NCI-H524 (cell line): ENCODE data around the gene CFAP141.
"Not testable (repeated sequence)": the region's sequence is repeated elsewhere in the genome, so short reads cannot be mapped to it uniquely, and the experiment has no call there.

Experiments
- DNase-seq, 2 experiments: peaks; one replicate each; lab custom pipeline; 2025; lab: John Stamatoyannopoulos, UW

The CFAP141 gene

GRCh38 chr1:154208677-154209388, 2.7 kb upstream of the CFAP141 start:
- DNase-seq = no peak

- no peak for DNase-seq
Measured at GRCh38 chr1:154207262-154207661, 1.1 kb upstream of the CFAP141 start.

DNA sequence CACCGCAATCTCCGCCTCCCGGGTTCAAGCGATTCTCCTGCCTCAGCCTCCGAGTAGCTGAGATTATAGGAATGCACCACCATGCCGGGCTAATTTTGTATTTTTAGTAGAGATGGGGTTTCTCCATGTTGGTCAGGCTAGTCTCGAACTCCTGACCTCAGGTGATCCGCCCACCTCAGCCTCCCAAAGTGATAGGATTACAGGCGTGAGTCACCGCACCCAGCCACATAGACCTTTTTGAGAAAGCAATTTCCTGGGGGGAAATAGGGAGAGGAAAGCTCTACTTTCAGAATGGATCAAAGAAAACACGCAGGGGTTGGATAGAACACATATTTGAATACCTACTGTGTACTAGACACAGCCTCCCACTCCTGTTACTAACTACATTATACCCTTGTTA, 355 bp downstream of the CFAP141 start:
- not testable (repeated sequence) for DNase-seq

GRCh38 chr1:154199563-154199879, 6.6 kb downstream of the CFAP141 start:
- DNase-seq = no peak

DNA sequence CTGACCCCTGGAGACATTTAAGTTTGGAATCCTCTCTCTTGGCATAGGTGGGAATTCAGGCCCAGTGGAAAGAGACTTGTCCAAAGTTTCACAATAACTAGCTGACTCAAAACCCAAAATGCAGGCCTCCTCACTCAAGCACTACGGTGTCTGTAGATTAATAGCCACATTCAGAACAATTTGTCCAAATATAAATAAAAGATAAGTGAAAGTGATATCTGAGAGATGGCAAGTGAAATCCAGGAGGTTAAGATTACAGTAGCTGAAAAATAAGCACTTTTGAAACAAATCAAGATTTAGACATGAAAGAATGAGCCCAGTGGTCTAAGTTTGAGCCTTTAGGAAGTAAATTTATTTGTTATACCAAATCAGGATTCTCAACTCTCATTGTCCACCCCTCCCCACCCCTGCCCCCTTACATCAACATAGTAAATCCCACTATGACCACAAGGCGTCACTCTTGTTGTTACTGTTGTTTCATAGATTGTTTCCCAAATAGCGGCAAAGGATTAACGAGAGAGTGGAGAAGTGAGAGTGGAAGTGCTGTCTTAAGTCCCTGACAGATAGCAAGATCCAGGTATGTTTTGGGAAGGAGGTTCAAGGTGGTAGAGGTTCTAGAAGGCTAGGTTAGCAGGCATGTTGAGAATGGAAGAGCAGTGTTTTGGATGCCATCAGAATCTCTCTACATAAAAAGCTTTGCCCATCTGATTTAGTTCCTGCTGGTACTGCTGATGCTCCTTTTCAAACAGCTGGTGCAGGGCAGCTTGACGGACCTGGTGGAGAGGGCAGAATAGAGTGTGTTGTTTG, 7.2 kb downstream of the CFAP141 start:
- peak; percentile 26 to 65 for DNase-seq

GRCh38 chr1:154193821-154194220, 12.3 kb downstream of the CFAP141 start:
- DNase-seq = no peak

- DNase-seq = no peak
Measured at GRCh38 chr1:154192476-154192875, 13.7 kb downstream of the CFAP141 start.

GRCh38 chr1:154191990-154192461, 14.1 kb downstream of the CFAP141 start, which contains the start of gene TPM3:
TSS of gene TPM3 (minus strand) at chr1:154192100. CDS start at chr1:154192018, 82 bp downstream.
- no peak for DNase-seq

DNA sequence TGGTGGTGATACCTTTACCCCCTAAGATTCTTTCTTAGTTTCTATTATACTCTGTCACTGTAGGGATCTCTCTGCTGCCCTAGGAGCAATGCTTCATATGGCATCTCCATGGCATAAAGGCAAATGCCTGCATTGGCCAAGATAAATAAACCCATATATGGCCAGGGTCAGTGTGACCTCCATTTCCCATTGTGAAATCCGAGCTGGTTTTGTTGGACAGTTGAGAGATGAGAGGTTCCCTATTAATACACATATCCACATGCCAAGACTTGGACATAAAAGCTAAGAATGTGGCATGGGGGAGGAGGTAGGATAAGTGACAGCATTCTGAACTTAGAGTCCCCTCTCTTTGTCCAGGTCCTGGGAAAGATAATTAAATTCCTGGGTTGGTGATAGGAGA, 15.6 kb downstream of the CFAP141 start:
- no peak for DNase-seq

DNA sequence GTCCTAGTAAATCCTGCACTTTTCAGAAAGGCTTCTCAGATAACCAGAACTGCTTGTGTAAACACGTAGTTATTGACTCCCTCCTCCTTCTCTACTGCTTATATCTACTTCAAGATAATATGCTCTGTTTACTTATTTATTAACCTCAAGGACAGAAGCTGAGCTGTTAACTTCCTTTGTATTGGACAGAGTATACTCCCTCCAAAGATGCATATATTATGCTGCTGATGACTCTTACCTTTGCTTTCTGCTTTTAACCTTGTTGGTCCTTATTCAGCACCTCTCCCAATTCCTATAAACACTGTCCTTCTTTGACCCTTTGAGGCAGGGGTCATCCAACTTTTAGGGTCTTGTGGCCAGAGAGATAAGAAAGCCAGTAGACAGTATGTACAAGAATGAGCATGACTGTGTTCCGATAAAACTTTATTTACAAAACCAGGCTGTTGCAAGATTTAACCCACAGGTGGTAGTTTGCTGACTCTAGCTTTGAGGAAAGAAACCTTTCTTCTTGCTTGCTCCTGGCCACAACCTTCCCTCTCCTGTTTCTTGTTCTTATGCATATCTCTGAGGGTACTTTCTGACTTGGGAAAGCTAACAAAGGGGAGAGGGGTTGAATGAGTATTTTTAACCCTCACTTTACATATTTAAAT, 19.2 kb downstream of the CFAP141 start:
- DNase-seq = no peak

- DNase-seq = peak; percentile 81 to 96
Measured at GRCh38 chr1:154186177-154186576, 20.0 kb downstream of the CFAP141 start.

- DNase-seq = peak; percentile 93 to 96
Measured at GRCh38 chr1:154183046-154183915, 22.9 kb downstream of the CFAP141 start.

- peak in 1 of 2 experiments; percentile 39 for DNase-seq
Measured at GRCh38 chr1:154182344-154183045, 23.6 kb downstream of the CFAP141 start.

GRCh38 chr1:154181944-154182343, 24.2 kb downstream of the CFAP141 start:
- DNase-seq = no peak

- DNase-seq = no peak
Measured at GRCh38 chr1:154179946-154180687, 26.0 kb downstream of the CFAP141 start.

- peak; percentile 94 to 97 for DNase-seq
Measured at GRCh38 chr1:154178911-154179811, 27.0 kb downstream of the CFAP141 start.

DNA sequence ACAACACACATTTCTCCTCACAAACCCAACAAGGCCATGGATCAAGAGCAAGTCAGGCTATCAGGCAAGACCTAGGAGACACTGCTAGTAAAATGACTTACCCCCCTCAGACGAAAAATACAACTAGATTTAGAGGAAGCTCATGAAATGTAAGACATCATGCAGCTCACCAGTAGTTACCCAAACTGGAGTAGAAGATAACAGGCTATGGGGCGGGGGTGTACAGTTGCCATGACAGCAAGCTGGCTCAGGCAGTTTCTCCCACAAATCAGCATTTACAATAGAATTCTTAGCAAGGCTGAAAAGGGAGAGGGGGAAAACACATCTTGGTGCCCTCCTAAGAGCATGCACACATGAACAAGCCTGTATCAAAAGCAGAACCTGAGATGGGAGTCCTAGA, 28.1 kb downstream of the CFAP141 start:
- DNase-seq = no peak

DNA sequence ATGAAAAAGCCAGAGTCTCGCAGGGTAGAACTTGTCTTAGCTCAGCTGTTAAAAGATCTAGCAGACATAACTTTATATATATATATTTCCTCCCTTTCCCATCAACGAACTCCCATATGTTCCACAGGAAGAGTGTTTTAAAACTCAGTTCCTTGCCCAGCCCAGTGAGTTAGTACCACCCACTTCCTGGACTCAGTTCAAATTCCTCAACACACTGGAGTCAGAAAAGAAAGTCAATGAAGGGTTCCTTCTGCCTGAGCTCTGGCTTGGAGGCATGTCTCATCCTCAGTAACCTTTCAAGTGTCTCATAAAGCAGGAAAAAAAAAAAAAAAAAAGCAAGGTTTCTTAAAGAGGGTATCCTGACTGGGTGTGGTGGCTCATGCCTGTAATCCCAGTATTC, 29.8 kb downstream of the CFAP141 start:
- no peak for DNase-seq

GRCh38 chr1:154174654-154175053, 31.5 kb downstream of the CFAP141 start:
- DNase-seq = no peak
